DMS114 treated with DMSO at 0.1 percent for 48 hours (cell line): Measurements from ENCODE around the gene TRMT1.

Experiments used
- DNase-seq: peaks from one replicate; lab custom pipeline; 2025; ENCODE audit not compliant: unreplicated experiment; lab: John Stamatoyannopoulos, UW

Gene TRMT1

GRCh38 chr19:13092606-13093235 lies 23.8 kb downstream of the TRMT1 start:
- no peak for DNase-seq

- DNase-seq = no peak
Measured at GRCh38 chr19:13092158-13092543, 24.4 kb downstream of the TRMT1 start.

- DNase-seq = no peak
Measured at GRCh38 chr19:13091400-13092157, 25.0 kb downstream of the TRMT1 start.

- no peak for DNase-seq
Measured at GRCh38 chr19:13090511-13091231, 25.9 kb downstream of the TRMT1 start.

GRCh38 chr19:13089857-13090507 lies 26.6 kb downstream of the TRMT1 start:
- DNase-seq = no peak

- DNase-seq = no peak
Measured at GRCh38 chr19:13089139-13089856, 27.2 kb downstream of the TRMT1 start.

- DNase-seq = no peak
Measured at GRCh38 chr19:13087795-13088537, 28.6 kb downstream of the TRMT1 start.

- DNase-seq = no peak
Measured at GRCh38 chr19:13087295-13087694, 29.2 kb downstream of the TRMT1 start.

- no peak for DNase-seq
Measured at GRCh38 chr19:13086341-13086740, 30.2 kb downstream of the TRMT1 start.

- no peak for DNase-seq
Measured at GRCh38 chr19:13085666-13086065, 30.9 kb downstream of the TRMT1 start.

GRCh38 chr19:13083627-13084026 lies 32.9 kb downstream of the TRMT1 start:
- DNase-seq = no peak

GRCh38 chr19:13083008-13083404 lies 33.5 kb downstream of the TRMT1 start:
- DNase-seq = no peak

GRCh38 chr19:13082192-13083007 lies 34.1 kb downstream of the TRMT1 start:
- no peak for DNase-seq

- no peak for DNase-seq
Measured at GRCh38 chr19:13079542-13079986, 37.0 kb downstream of the TRMT1 start.

- DNase-seq = no peak
Measured at GRCh38 chr19:13078897-13079541, 37.5 kb downstream of the TRMT1 start.

- no peak for DNase-seq
Measured at GRCh38 chr19:13078381-13078780, 38.2 kb downstream of the TRMT1 start.

GRCh38 chr19:13077240-13077639 lies 39.3 kb downstream of the TRMT1 start:
- no peak for DNase-seq

GRCh38 chr19:13076787-13077186 lies 39.8 kb downstream of the TRMT1 start:
- no peak for DNase-seq

GRCh38 chr19:13076320-13076719 lies 40.2 kb downstream of the TRMT1 start:
- no peak for DNase-seq
